OCI-LY3 (cell line): ENCODE data around the gene LRRC53.

Experiments used
- H2AFZ ChIP-seq: fragments of 200-600, 300-600 bp; shearing (Covaris generic); 2 replicates; pipeline ENCODE4 v1.6.0; 2014; ENCODE audit warnings: antibody characterized with exemption, low read depth, low read length
- H3K27ac ChIP-seq: fragments of 200-600, 300-600 bp; sonication (generic); 2 replicates; pipeline ENCODE4 v1.5.1; 2014; ENCODE audit warnings: mild to moderate bottlenecking, low read length, moderate library complexity, mixed read lengths
- H3K27me3 ChIP-seq: fragments of 200-600, 300-600 bp; sonication (generic); 2 replicates; pipeline ENCODE4 v1.6.1; 2014; ENCODE audit warnings: low read depth, low read length, mixed read lengths
- H3K36me3 ChIP-seq: fragments of 200-600, 300-600 bp; sonication (generic); replicated peaks from 2 replicates; pipeline ENCODE3; 2014; ENCODE audit warnings: low read depth, low read length, mixed read lengths
- H3K4me1 ChIP-seq: fragments of 300-600, 200-600 bp; sonication (generic); 2 replicates; pipeline ENCODE4 v1.6.1; 2014; ENCODE audit warnings: low read length, mixed read lengths
- H3K4me2 ChIP-seq: fragments of 200-600, 300-600 bp; sonication (generic); 2 replicates; pipeline ENCODE4 v1.6.1; 2014; ENCODE audit warnings: low read length, mixed read lengths
- H3K4me3 ChIP-seq: fragments of 300-600, 200-600 bp; sonication (generic); 2 replicates; pipeline ENCODE4 v1.5.1; 2014; ENCODE audit warnings: antibody characterized with exemption, mild to moderate bottlenecking, low read length, moderate library complexity
- H3K79me2 ChIP-seq: fragments of 300-600, 200-600 bp; shearing (Covaris generic); 2 replicates; pipeline ENCODE4 v1.6.1; 2014; ENCODE audit warnings: mild to moderate bottlenecking, low read length, mixed read lengths
- H3K9ac ChIP-seq: fragments of 300-600, 200-600 bp; shearing (Covaris generic); 2 replicates; pipeline ENCODE4 v1.6.0; 2014; ENCODE audit warnings: mild to moderate bottlenecking, low read length, moderate library complexity
- H3K9me3 ChIP-seq: fragments of 200-600, 300-600 bp; shearing (Covaris generic); 2 replicates; pipeline ENCODE4 v1.6.1; 2014; ENCODE audit warnings: low read length, mixed read lengths; ENCODE audit not compliant: insufficient read depth
- H4K20me1 ChIP-seq: fragments of 200-600, 300-600 bp; sonication (generic); 2 replicates; pipeline ENCODE4 v1.6.1; 2016; ENCODE audit warnings: low read length, mixed read lengths; ENCODE audit not compliant: insufficient read depth
- EZH2phosphoT487 ChIP-seq: fragments of 200-600 bp; shearing (Covaris generic); IDR thresholded peaks from 2 replicates; pipeline ENCODE4 v1.6.1; 2018; ENCODE audit warnings: antibody characterized with exemption, mixed run types, low read depth
- TF ChIP-seq, protein P1 (sequence below): fragments of 200-600, 300-600 bp; sonication (generic); IDR thresholded peaks from 2 replicates; pipeline ENCODE4 v1.5.1; 2014; ENCODE audit warnings: antibody characterized with exemption, low read length, low read depth

The LRRC53 gene

DNA sequence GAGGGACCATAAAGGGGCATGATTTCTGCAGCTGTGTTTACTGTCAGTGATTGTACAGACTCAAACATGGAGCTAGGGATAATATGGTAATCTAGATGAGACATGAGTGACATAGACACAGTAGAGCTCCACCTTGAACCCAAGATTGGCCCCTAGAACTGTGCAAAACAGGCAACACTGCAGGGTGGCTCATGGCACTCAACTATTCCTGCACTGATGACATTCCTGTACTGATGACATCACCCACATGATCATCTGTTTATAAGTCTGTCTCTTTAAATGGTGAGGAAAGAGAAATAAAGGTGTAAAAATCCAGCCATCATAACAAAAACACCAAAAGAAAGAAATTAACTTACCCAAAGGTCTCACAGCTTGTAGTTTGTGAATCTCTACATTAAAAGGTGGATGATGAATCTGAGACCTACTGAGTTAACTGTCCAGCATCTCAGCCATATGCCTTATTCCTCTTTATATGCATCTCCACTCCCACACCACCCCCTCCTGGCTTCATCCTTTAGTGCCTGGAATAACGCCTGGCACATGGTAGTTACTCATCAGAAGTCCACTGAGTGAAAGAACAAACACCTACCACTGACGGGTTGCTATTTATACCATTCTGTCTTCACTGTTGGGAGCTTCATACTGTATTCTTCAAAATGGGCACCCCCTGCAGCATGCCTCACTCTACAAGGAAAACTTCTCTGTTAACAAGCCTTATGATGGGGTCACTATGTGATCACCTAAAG lies at the start of gene LRRC53:
TSS of gene LRRC53 (minus strand) at position 442 of the 746 bp plus-strand sequence. CDS start 29,262 bp downstream, outside the sequence.
- H3K4me1 ChIP-seq: peaks cover 39% of the 10 kb centered on the region
- H4K20me1 ChIP-seq: no peaks in the 10 kb centered on the region
- TF ChIP-seq, protein P1, sequence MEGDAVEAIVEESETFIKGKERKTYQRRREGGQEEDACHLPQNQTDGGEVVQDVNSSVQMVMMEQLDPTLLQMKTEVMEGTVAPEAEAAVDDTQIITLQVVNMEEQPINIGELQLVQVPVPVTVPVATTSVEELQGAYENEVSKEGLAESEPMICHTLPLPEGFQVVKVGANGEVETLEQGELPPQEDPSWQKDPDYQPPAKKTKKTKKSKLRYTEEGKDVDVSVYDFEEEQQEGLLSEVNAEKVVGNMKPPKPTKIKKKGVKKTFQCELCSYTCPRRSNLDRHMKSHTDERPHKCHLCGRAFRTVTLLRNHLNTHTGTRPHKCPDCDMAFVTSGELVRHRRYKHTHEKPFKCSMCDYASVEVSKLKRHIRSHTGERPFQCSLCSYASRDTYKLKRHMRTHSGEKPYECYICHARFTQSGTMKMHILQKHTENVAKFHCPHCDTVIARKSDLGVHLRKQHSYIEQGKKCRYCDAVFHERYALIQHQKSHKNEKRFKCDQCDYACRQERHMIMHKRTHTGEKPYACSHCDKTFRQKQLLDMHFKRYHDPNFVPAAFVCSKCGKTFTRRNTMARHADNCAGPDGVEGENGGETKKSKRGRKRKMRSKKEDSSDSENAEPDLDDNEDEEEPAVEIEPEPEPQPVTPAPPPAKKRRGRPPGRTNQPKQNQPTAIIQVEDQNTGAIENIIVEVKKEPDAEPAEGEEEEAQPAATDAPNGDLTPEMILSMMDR: no peak
- TF ChIP-seq EZH2phosphoT487: no peak
- no peak within 1 kb of the TSS for H2AFZ ChIP-seq
- peak within 1 kb of the TSS; percentile 55 for H3K27ac ChIP-seq
- peaks cover 7% of the 10 kb centered on the region for H3K27me3 ChIP-seq
- H3K9ac ChIP-seq: no peak within 1 kb of the TSS
- H3K36me3 ChIP-seq: no peaks in the 10 kb centered on the region
- H3K4me2 ChIP-seq: peak within 1 kb of the TSS; percentile 62
- peak within 1 kb of the TSS; percentile 58 for H3K4me3 ChIP-seq
- no peaks in the 10 kb centered on the region for H3K9me3 ChIP-seq
- H3K79me2 ChIP-seq: no peaks in the 10 kb centered on the region

DNA sequence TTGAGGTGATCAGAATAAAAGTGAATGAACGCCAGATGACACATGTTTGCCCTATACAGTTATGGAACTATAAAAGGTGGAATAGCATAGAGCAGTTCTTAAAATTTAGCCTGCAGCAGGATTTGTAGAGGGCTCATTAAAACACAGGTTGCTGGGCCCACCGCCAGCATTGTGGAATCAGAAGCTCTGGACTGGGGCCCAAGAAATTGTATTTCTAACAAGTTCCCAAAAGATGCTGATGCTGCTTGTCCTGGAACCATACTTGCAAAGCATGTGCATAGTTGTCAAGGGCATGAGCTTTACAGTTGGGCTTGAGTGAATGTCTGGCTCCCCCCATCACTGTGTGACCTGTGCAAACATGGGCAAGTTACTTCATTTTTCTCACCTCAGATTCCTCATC lies 37.5 kb upstream of the LRRC53 start:
- Histone ChIP-seq H3K4me3 (no peak overlapping the region), H3K4me2 (no peak overlapping the region), H3K9me3 (no peaks in the 10 kb centered on the region), H4K20me1 (no peaks in the 10 kb centered on the region), H3K27ac (no peak overlapping the region), H3K36me3 (no peaks in the 10 kb centered on the region), H3K9ac (no peak overlapping the region), H3K27me3 (no peaks in the 10 kb centered on the region), H3K79me2 (no peaks in the 10 kb centered on the region), H3K4me1 (no peaks in the 10 kb centered on the region), H2AFZ (no peak overlapping the region)
- TF ChIP-seq, protein P1: no peak
- TF ChIP-seq EZH2phosphoT487: no peak

- no peaks in the 10 kb centered on the region for H3K36me3 ChIP-seq
- H3K4me2 ChIP-seq: no peak overlapping the region
- H3K4me3 ChIP-seq: no peak overlapping the region
- no peak overlapping the region for H3K27ac ChIP-seq
- TF ChIP-seq, protein P1: no peak
- no peak for TF ChIP-seq EZH2phosphoT487
- H3K9me3 ChIP-seq: no peaks in the 10 kb centered on the region
- H3K4me1 ChIP-seq: no peaks in the 10 kb centered on the region
- H3K79me2 ChIP-seq: no peaks in the 10 kb centered on the region
- H4K20me1 ChIP-seq: no peaks in the 10 kb centered on the region
- no peak overlapping the region for H2AFZ ChIP-seq
- H3K27me3 ChIP-seq: no peaks in the 10 kb centered on the region
- H3K9ac ChIP-seq: no peak overlapping the region
Measured at GRCh38 chr1:74548961-74549750, 36.7 kb upstream of the LRRC53 start.

GRCh38 chr1:74545821-74546220 lies 33.4 kb upstream of the LRRC53 start:
- H4K20me1 ChIP-seq: no peaks in the 10 kb centered on the region
- H3K9ac ChIP-seq: no peak overlapping the region
- H3K9me3 ChIP-seq: no peaks in the 10 kb centered on the region
- H3K27ac ChIP-seq: no peak overlapping the region
- H3K4me1 ChIP-seq: peaks cover 12% of the 10 kb centered on the region
- no peak for TF ChIP-seq EZH2phosphoT487
- TF ChIP-seq, protein P1: no peak
- H3K4me3 ChIP-seq: no peak overlapping the region
- no peaks in the 10 kb centered on the region for H3K27me3 ChIP-seq
- no peaks in the 10 kb centered on the region for H3K79me2 ChIP-seq
- no peak overlapping the region for H2AFZ ChIP-seq
- no peaks in the 10 kb centered on the region for H3K36me3 ChIP-seq
- no peak overlapping the region for H3K4me2 ChIP-seq
